NK-92 treated with Interleukin-12 subunit alpha and Interleukin-12 subunit beta, amount 100 ng/mL, for 24 hours (cell line): Measurements from ENCODE around the gene XPA.
"Not testable (repeated sequence)": the region's sequence is repeated elsewhere in the genome, so short reads cannot be mapped to it uniquely, and the experiment has no call there.

Experiments
- DNase-seq: peaks from one replicate; lab custom pipeline; 2025; lab: John Stamatoyannopoulos, UW

Gene XPA

DNA sequence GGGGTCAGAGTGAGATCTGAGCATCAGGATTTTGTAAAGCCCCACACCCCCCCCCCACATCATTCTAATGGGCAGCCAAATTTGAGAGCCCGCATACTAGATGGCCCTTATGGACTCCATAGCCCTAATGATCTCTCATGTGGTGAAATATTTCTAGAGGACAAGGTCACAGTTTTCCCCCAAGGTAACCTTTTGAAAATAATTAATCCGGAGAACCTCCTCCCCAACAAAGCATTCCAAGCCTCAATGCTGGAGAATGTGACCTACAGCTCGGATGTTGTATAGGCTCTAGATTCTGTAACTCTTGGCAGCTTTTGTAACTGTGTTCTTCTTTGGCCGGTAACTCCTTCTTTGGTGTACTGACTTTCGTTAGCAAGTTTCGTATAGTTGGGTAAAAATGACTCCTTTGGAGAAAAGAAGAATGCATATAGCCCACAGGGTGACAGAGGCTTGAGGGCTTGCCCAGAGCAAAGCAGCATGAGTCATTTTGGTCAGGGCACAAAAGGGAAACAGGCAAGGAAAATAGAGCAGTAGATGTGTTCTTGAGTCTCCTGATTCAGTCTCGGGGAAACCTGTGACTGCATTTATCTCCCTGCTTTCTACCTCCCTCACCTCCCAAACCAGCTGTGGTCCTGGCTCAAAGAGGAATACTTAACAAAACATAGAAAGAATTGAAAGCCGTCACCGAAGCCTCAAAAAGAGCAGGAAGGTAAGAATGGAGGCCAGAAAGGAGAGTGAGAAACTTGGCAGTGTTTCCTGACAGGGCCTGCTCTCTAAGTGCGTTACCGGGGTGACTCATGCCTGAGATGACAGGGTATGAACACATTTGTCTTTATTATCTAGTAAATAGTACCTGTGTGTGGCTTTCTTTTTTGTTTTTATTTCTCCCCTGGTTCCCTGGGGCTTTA is 6.6 kb upstream of the XPA start:
- DNase-seq, result peak; percentile 5

DNA sequence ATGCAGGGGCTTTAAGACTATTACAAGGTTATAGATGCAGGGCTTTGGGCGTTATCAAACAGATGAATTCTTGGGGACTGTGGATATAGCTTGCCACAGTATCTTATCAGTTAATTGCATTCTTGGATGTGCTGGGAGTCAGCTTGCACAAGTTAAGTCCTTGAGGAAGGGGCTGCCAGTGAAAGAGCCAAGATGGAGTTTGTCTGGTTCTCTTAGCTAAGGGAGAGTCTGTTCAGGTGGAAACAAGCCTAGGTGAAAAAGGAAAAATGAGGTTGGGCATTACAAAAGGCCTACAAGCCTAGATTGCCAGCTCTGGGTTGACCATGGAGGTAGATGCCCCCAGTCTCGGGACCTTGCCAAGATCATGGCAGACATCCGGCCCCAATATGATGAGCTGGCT is 2.7 kb upstream of the XPA start:
- not testable (repeated sequence) for DNase-seq

DNA sequence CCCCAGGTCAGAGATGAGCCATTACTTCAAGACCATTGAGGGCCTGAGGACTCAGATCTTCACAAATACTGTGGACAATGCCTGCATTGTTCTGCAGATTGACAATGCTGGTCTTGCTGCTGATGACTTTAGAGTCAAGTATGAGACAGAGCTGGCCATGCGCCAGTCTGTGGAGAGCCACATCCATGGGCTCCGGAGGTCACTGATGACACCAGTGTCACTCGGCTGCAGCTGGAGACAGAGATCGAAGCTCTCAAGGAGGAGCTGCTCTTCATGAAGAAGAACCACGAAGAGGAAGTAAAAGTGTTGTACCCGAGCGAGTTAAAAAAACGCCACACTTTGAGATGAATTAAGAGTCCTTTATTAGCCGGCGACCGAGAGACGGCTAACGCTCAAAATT is 2.1 kb upstream of the XPA start:
- DNase-seq, result not testable (repeated sequence)

DNA sequence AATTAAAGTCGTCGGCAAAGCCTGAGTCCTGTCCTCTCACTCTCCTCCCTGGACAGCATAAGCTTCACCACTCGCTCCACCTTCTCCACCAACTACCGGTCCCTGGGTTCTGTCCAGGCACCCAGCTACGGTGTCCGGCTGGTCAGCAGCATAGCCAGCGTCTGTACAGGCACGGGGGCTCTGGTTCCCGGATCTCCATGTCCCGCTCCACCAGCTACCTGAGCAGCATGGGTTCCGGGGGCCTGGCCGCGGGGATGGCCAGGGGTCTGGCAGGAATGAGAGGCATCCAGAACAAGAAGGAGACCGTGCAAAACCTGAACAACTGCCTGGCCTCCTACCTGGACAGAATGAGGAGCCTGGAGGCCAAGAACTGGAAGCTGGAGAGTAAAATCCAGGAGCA is 1.7 kb upstream of the XPA start:
- DNase-seq, result no peak

- no peak for DNase-seq
Observed at GRCh38 chr9:97697837-97698236, 697 bp upstream of the XPA start.

GRCh38 chr9:97695995-97696802 is 941 bp downstream of the XPA start:
- DNase-seq, result no peak

- DNase-seq, result no peak
Observed at GRCh38 chr9:97695390-97695789, 1.8 kb downstream of the XPA start.

DNA sequence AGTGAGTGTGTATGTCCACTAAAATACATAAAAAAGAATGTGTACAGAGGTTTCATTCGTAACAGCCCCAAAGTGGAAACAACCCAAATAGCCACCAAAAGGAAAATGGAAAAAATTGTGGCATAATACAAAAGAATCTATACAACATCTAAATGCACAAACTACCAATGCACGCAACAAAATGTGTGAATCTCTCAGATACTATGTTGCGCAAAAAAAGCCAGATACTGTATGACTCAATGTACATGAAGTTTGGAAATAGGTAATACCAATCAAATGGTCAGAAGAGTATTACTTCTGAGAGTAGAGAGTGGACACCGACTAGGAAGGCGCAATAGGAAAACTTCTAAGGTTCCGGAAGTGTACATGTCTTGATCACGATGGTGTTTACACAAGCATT is 2.4 kb downstream of the XPA start:
- no peak for DNase-seq

GRCh38 chr9:97689401-97690180 is 7.5 kb downstream of the XPA start:
- DNase-seq, result no peak

DNA sequence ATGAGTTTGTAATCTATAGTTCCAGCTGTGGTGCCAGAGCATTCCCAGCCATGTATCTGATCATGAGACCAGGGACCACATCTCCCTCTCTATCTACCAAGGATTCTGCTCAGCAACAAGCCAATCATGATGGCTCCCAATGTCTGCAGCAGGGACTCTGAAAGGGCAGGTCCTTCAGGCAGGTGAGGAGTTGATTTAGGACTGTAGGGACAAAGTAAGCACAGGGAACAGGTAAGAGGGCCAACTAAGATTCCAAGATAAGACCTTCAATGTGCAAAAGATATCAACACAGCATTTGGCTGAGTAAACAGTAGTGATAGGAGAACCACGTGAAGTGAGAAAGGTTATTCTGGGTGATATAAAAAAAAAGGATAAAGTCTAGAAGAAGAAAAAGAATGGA is 8.5 kb downstream of the XPA start:
- no peak for DNase-seq

DNA sequence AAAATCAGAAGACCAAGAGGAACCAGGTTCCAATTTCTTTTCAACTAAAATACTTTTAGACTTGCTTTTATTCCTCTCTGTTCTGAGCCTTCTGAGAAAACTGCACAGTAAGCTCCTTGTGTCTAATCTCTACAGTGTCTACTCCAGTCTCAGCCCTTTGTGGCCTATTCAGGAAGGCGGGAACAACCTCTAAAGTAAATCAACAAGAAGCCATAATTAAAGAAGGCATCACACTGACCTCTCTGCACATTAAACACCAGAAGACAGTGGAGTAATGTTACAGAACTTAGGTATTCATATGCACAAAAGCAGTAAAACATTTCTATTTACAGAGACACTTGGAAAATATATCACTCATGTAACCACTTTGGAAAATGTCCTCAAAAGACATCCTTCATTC is 14.9 kb downstream of the XPA start:
- no peak for DNase-seq

DNA sequence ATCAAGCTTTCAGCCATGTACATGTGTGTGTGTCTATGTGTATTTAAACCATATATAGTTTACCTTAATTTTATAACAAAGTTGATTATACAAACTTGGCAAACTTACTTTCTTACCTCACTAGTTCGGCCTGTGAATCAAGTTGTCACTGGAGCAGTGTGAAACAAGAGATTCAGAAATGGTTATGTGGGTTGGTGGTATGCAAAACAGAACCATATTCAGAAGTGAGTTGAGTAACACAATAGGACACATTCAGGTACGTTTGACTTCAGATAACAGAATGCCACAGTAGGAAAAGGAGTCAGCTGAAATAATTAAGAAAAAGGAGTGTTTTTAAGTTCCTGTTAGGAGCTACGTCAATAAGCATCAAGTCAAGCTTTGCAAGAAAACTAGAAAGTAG is 21.5 kb downstream of the XPA start:
- DNase-seq, result no peak

- no peak for DNase-seq
Observed at GRCh38 chr9:97673922-97674321, 23.2 kb downstream of the XPA start.

DNA sequence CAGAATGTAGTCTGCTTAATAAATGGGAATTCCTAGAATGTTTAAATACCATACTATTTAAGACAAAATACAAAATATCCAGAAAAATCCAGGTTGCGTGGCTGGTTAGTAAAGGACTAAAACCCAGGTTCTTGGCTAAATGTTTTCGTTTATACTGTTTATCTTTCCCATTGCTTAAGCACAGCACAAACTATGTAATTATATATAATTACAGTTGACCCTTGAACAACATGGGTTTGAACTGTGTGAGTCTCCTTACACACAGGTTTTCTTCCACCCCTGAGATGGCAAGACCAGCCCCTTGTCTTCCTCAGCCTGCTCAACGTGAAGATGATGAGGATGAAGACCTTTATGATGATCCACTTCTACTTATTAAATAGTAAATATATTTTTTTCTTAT is 24.7 kb downstream of the XPA start:
- DNase-seq, result no peak

DNA sequence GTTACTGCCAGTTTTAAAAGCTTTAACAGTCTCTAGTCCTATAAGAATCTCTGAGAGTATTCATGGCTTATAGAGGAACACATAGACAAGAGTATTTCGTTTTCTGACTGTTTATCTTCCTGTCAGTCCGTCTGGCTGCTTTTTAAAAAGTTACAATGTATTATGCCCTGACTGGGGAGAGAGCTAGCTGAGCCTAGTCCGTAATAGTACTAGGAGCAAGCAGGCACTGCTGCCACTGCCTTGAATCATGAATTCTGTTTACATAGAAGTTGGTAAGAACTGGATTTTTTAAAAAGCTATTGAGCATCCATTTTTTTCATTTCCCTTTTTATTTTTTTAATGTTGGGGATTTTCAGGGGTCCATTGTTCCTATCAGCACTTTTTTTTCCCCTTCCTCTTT is 26.6 kb downstream of the XPA start:
- DNase-seq, result no peak

DNA sequence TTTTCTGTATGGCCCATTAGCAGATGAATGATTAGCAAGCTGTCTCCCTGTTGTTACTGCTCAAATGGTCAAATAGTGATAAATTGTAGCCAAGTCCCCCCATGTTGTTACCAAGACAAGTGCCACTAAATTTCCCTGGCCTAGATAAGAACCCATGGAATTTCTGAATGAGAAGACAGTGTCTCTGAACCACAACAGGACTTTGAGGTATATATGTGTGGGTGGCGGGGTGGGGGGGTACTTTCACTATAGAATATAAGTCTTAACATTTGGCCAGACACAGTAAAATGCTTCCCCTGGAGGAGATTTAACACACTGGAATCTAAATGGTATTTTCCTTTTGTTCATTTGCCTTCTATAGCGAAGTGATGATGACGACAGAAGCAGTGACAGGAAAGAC is 28.7 kb downstream of the XPA start:
- DNase-seq, result no peak

DNA sequence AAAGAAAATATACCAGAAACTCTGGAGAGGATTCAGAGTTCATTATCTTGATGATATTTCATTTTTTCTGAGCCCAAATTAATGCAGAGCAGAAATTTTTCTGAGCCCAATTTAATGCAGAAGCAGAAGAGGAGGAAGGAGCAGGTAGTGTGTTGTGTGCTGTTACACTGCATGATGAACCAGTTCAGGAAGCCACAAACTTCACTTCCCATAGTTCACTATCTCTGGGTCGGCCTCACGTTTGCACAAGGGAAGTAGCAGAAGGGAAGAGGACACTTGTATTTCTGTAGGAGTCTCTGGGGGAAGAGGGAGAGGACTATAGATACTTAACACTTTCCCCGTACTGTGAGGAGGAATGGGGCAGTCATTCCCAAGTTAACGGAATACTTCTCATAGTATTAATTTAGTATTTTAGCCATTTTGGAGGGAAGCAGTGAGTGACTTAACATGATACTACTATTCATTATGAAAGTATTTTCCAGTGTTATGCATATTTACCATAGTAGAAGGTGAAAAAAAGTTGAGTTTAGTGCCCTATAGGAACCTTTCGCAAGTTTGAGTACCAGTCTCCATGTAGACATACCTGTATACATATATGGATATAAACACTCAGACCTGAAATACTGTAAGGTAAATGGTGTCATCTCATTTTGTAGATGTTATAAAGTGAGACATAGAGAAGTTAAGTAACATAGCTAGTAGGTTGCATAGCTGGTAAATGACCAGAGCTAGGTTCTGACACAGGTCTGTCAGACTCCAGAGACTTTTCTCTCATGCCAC is 30.0 kb downstream of the XPA start:
- DNase-seq, result no peak

- DNase-seq, result no peak
Observed at GRCh38 chr9:97665742-97666141, 31.4 kb downstream of the XPA start.

- DNase-seq, result no peak
Observed at GRCh38 chr9:97660847-97661246, 36.3 kb downstream of the XPA start.

GRCh38 chr9:97660340-97660739 is 36.8 kb downstream of the XPA start:
- no peak for DNase-seq

- DNase-seq, result no peak
Observed at GRCh38 chr9:97659771-97660170, 37.4 kb downstream of the XPA start.

DNA sequence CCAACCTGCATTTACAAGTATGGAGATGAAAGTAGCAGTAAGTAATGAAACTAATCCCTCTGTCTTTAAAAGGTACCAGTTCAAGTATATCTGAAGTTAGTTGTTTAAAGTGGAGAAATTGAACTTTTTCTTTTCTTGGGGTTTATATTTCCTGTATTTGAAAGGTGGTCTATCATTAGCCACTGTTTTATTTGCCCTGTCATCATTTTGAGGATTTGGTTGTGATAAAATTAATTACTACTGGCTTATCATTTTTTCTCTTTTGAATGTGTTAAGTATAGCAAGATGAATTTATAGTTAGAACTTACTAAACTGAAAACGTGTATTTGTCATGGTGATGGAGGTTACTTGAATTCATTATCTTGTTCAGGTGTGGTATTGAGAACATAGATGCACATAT is 38.4 kb downstream of the XPA start:
- no peak for DNase-seq
